HG02642 (cell line): ENCODE data around the gene RPSA.
"Not testable (repeated sequence)": the region's sequence is repeated elsewhere in the genome, so short reads cannot be mapped to it uniquely, and the experiment has no call there.

Source experiments
- ATAC-seq: cut with Tn5 transposase; IDR thresholded peaks from one replicate; pipeline ENCODE4 v1.9.1; 2021; ENCODE audit warnings: mild to moderate bottlenecking; ENCODE audit not compliant: unreplicated experiment, poor library complexity

Gene RPSA

GRCh38 chr3:39453134-39453533 is 46.6 kb downstream of the RPSA start:
- no peak for ATAC-seq

- not testable (repeated sequence) for ATAC-seq
These were observed 47.4 kb downstream of the RPSA start for GRCh38 chr3:39453872-39454271.

- no peak for ATAC-seq
These were observed 48.2 kb downstream of the RPSA start for GRCh38 chr3:39454591-39455217.

- no peak for ATAC-seq
These were observed 49.6 kb downstream of the RPSA start for GRCh38 chr3:39456159-39456558.

GRCh38 chr3:39457361-39457760 is 50.8 kb downstream of the RPSA start:
- ATAC-seq, result no peak

- ATAC-seq, result not testable (repeated sequence)
These were observed 52.1 kb downstream of the RPSA start for GRCh38 chr3:39458579-39458978.

GRCh38 chr3:39460677-39461076 is 54.2 kb downstream of the RPSA start:
- no peak for ATAC-seq
